Brain pericyte (primary cell): Measurements from ENCODE around the gene SORCS2.

Experiments
- DNase-seq: peaks from one replicate; pipeline ENCODE4 v3.0.0-alpha.2; 2012; ENCODE audit warnings: low read depth, low spot score

Gene SORCS2

DNA sequence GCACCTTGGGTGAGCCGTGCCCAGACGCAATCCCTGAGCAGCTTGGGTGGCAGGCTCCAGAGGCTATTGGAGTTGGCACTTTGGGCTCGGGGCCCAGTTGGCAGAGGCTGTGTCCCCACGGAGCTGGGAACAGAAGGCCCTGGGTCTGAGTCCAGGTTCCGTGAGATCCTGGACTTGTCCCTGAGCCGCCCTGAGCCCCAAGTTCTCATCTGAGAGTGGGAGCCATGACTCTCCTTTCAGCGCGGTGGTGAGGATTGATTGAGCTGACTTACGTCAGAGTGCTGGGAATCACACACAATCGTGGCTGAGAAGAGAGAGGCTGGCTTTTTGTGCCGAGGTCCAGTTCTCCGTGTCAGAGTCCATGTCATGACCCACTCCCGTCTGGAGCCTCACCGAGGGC, 144.4 kb downstream of the SORCS2 start:
- no peak for DNase-seq

DNA sequence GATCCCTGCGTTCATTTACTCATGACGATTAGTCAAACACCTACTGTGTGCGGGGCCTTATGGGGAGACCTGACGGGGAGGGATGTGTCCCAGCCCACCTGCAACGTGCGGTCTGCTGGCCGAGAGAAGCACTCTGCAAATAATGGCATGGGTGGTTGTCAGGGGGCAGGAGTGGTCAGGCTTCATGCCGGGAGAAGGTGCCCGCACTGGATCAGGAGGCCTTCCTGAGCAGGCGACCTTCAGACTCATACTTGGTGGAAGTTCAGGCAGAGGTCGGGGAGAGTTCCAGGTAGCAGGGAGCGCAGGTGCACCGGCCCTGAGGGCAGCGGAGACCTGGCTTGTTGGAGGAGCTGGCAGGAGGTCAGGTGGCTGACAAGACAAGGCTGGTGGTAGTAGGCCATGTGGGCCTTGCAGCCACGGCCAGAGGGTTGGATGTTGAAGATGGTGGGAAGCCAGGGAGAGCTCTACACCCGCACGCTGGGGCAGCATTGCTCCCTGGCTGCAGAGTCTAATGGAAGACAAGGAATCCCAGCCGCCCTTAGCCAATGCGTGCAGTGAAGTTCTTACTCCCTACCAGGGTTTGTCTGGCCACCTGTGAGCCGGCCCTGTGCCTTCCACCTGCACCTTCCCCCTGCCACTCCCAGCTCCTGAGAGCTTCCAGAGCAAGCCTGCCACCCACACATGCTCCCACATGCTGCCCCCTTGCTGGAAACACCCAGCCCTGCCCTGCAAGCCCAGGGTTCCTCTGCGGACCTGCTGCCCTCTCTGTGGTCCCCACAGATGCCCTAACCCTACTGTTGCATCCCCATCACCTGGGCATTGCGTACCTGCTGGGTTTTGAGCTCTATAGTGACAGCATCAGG, 145.1 kb downstream of the SORCS2 start:
- DNase-seq, result no peak

DNA sequence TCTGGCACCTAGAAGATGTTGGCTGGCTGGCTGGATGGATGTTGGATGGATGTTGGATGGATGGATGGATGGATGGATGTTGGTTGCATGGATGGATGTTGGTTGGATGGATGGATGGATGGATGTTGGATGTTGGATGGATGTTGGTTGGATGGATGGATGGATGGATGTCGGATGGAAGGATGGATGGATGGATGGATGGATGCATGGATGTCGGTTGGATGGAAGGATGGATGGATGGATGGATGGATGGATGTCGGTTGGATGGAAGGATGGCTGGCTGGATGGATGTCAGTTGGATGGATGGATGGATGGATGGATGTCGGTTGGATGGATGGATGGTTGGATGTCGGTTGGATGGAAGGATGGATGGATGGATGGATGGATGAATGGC, 145.7 kb downstream of the SORCS2 start:
- no peak for DNase-seq

DNA sequence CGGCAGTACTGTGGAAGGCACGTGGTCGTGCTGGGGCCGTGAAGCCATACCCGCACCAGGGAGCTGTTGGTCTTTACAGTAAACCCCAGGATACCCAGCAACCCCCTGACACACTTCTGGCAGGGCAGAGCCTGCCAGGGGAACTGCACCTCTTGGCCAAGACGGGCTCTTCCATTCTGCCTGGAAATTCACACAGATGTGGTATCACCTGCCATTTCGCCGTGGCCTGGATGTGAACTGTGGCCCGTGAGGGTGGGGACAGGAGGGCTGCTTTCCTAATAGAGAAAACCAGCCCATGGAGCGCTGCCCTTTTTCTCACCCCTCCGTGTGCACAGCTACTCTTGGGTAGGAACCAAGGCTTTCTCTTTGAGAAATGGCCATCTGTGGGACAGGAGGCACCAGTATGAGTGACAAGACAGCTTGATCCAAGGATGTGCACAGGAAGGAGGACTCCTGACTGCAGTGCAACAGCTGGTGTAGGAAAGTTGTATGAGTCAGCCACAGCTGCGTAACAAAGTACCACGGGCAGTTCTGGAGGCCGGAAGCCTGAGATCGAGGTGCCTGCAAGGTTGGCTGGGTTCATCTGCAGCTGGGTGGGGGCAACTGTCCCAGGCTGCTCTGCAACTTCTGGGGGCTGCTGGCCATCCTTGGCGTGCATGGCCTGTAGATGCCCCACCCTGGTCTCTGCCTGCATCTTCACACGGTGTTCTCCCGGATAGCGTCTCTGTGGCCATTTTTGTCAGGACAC, 146.7 kb downstream of the SORCS2 start:
- no peak for DNase-seq

DNA sequence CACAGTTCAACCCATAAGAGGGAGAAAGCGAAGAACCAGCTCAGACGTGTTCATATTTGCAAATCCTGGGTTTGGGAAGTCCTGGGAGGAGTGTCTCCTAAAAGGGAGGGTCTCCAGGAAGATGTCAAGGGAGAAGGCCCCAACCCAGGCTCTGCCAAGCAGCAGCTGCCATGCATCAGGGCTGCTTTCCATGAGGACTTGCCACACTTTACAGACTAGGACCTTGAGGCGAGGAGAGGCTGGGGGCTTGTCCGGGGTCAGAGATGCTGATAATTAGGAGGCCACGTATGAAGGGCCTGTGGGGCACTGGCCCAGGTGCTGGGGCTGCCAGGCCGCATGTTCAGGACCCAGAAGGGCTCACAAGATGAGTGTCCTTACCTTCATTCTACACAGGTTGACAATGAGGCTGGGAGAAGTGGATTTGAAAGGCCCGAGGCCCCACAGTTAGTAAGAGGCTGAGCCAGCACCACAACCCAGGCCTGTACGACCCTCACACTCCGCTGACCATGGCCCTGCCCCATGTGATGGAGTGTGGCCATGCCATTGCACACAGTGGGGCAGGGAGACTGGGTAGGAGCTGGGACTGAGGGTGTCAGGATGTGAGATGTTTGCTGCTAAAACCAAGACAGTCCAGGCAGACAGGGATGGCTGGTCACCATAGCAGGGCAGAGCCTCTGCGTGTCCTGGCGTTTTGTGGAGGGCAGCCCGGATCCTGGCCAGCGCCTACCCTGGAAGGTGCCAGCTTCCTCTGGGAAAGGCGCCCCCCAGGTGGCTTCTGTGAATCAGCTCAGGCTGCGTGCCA, 147.6 kb downstream of the SORCS2 start:
- no peak for DNase-seq

DNA sequence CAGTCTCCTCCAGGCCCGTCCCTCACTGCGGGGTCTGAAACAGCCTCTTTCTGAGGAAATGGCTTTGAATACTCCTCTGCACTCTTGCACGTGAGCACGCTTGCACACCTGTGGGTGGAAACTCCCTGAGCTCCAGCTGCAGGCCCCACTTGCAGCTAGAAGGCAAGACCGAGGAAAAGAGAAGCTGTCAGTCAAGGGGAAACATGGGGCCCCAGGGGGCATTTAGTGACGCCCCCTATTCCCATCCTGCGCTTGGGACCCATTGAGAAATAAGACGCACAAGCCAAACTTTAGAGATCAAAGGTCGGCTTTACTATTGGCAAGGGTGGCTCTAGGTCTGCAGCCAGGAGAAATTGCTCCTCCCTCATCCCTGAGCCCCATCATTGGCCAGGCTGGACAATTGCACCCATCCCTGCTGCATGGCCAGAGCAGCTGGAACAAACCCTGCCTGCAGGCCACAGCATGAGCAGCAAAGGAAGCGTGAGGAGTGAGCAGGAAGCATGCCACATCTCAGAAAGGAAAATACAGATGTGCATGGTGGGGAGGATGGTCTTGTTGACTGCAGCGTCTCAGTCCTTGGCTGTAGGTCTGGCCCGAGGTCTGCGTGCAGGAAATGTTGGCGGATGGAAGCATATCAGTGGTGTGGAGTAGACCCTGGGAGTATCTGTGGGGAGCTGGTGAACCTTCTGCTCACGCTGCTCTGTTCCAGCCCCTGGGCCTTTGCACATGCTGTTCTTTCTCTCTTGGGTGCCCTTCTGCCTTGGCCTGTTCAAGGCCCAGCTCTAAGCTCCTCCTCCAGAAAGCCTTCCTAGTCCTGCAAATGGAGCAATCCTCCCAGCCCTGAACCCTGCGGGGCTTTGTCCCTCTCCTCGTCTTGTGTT, 148.5 kb downstream of the SORCS2 start:
- DNase-seq, result no peak

DNA sequence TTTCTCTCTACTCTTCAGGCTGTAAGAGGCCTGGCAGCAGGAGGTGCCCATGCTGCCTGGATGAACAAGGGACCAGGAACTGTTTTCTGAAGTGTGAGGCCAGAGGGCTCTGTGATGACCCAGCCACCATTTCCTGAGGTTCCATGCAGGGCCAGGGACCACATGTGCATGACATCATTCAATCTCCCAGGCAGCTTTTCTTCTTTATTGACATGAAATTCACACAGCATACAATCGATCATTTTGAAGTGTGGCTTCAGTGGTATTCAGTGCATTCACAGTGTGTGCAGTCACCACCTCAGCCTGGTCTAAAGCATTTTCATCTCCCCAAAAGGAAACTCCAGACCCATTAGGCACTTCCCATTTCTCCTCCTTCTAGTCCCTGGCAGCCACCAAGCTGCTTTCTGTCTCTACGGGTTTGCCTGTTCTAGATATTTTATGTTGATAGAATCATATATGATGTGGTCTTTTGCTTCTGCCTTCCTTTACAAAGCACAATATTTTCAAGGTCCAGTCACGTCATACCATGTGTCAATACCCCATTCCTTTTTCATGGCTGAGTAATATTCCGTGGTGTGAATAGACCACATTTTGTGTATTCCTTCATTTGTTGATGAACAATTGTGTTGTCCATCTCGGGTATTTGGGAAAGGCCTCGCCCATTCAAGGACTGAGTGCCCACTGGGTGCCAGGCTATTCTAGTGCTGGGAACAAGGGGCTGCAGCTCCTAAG, 149.3 kb downstream of the SORCS2 start:
- DNase-seq, result no peak

DNA sequence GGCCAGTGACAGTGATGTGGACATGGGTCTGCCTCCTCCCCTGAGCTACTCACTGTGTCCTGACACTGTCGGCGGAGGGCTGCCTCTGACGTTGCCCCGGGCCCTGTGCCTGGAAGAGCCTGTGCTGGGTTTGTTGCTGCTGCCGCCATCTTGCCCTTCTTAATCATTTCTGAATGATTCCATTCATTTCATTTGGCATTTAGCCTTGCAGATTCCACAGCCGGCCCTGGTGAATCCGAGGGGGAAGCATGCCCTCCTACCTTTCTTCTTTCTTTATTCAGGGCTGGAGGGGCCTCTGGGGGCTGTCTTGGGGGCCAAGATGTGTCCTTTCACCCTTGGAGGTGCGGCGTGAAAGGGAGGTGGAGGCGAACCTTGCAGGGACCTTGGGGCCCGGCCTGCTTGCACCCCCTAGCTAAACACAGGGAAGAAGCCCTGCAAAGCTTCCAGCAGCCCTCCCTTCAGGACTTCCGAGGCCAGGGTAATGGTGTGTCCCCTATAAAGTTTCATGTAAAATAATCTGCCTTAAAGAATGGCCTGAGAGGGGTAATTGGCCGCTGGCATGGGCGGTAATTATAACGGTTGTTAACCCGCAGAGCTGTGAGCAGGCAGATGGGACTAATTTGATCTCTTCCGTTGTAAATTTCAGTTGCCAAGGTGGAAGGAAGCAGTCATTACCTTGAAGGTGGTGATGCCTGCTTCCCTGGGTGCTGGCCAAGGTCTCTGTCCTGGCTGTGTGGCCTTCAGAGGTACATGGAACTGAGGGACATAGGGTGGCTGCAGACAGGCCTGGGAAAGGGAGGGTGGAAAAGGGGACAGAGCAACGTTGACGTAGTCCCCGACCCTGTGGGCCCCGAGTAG, 150.1 kb downstream of the SORCS2 start:
- no peak for DNase-seq

DNA sequence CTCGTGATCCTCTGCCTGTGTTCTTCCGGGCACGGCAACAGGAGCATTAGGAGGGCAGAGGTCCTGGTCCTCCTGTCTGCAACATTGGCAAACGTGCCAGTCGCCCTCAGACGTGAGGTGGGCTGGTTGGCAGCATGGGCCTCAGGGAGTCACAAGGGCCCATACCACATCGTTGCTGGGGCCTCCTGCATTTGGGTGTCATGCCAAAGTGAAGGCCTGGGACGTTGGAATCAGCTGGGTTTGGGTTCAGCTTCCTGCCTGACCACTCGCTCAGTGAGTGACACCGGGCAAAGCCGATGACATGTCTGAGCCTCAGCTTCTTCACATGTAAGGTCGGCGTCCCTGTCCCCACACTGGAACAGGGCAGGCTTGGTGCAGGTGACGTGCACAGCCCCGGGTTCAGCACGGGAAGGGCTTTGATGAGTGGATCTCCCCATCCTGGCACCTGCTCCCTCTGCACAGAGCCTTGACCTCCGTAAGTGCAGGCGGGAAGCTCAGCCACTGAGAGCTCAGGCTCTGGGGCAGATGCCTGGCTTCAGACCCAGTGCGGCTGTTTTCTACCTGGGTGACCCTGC, 150.8 kb downstream of the SORCS2 start:
- no peak for DNase-seq

DNA sequence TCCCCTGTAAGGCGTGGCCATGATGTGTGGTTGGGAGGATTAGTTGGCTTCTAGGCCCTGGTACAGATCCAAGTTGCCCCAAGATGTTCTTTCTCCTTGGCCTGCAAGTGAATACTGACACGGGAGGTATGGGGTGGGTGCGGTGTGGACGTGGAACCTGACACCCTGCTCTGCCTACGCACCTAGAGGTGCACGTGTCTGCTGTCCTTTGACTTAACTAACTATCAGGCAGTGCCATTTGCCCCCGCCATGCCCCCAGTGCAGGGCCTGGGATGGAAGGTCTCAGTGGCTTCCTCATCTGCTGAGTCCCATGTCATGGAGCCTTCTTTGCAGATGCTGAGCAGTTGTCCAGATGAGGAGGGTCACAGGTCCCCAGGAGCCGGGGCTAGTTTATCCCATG, 151.6 kb downstream of the SORCS2 start:
- DNase-seq, result no peak

DNA sequence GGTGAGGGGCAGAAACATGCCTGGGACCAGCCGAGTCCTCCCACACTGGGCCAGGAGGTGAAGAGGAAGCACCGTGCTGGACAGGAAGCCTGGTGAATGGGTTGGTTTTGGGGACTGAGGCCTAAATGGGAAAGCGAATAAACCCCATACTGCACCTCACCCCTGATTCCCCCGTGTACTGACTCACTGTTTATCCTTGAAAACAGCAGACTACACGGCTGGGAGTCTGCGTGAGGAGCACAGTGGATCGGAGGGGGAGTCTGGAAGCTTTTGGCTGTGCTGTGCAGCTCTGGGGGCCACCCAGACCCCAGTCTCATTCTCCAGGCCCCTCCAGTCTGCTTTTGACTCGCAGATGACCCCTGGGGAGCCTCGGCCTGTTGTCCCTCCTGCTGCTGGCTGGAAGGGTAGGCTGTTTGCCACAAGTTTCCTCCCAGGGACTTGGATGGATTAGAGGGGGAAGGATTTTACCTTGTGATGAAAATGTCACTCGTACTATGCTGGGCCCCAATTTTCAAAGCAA, 152.4 kb downstream of the SORCS2 start:
- no peak for DNase-seq

DNA sequence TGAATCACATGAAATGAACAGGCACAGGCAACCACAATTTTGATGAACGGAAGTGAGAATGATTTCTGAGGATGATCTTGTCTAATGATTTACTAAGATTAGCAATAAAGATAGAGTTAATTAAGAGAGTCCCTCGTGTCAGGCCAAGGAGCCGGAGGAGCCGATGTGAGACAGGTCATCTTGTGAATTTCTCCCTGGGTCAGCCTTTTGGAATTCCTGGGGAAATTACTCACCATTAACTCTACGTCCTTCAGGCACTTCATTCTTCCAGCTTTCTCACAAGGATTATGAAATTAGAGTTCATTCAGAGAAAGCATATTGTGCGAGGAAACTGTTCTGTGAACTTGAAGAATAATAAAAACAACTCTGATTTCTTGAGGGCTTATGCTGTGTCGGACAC, 155.6 kb downstream of the SORCS2 start:
- no peak for DNase-seq

DNA sequence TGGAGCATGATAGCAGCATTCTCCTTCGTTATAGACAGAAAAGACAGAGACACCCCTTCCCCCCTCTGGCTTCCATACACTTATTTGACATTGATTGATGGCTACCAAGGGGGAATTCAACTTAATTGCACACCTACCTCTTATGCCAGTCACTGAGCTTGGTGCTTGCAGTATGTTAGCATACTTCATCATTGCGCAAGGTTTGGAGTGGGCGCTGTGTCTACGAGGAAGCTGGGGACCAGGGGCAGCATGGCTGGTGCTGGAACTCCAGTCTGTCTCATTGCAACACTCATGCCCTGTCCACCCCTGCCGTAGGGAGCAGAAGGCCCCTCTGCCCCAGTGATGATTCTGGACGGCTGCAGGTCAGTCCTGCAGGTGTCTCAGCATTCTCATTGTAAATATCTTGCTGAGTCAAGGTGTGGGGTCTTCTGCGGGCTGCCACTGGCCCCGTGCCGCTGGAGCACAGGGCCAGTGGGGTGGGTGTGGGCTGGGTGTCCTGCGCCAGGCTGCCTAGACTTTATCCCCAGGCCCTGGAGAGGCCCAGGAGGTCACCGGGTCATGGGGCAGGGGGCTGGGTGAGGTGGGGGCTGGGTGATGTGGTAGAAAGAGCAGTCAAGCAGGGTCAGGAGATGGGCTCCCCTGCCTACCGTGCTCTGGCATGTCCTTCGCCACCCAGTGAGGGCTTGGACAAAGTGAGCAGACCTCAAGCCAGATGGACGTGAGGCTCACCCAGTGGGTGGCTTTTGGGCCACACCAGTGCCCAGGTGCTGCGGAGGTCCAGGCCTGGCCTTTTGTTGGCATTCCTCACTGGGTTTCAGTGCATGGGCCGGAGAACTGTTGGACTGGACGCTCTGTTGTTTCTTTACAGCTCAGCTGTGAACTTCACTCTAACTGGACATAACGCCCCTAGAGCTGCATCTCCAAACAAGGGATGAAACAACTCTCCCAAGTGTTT, 156.9 kb downstream of the SORCS2 start:
- no peak for DNase-seq

DNA sequence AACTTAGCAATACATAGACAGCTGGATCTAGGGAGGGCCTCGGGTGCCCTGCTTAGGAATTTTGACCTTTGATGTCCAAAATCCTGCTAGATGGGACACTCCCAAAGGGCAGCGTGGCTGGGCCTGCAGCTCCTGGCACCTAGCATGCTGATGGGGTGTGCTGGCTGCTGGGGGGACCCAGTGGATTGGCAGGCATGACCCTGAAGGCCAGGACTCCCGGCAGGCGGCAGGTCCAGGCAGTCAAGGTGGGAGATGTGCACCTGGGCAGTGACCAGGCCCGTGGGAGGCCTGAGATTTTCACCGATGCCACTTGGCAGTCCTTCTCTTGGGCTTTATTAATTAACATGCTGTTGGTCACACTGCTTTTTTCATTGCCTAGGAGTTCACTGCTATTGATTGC, 158.1 kb downstream of the SORCS2 start:
- no peak for DNase-seq

DNA sequence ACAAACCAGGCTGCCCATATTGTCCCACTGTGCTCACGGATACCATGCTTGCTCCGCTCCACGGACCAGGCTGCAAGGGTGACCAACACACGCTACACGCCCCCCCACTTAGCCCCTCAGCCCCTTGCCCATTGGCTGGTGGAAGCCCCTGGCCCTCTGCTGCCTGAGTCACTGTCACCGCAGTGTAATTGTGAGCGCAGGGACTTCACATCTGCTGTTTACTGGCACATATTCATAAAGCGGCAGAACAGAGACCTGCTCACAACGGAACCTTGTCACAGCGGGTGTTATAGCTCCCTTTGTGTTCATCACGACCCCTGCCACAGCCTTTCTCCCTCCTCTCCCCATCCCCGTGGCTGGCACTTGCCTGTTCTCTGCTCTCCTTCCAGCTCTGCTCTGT, 158.7 kb downstream of the SORCS2 start:
- no peak for DNase-seq

DNA sequence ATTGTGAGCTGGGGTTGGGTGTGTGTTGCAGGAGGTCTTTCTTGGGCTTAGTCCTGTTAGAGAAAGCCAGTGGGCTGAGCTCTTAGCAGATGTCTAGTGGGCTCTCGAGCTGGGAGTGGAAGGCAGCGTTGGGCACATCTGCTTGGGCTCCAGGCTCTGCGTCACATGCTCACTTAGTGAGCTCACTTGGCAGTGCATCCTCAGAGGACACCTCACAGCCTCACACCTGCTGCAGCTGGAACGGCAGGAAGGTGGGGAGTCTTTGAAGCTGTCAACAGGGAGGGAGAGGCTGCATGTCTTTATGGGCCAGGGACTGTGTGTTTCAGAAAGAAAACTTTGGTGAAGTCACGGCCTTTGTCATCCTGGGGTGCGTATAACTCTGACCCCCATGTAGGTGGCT, 160.1 kb downstream of the SORCS2 start:
- DNase-seq, result no peak

DNA sequence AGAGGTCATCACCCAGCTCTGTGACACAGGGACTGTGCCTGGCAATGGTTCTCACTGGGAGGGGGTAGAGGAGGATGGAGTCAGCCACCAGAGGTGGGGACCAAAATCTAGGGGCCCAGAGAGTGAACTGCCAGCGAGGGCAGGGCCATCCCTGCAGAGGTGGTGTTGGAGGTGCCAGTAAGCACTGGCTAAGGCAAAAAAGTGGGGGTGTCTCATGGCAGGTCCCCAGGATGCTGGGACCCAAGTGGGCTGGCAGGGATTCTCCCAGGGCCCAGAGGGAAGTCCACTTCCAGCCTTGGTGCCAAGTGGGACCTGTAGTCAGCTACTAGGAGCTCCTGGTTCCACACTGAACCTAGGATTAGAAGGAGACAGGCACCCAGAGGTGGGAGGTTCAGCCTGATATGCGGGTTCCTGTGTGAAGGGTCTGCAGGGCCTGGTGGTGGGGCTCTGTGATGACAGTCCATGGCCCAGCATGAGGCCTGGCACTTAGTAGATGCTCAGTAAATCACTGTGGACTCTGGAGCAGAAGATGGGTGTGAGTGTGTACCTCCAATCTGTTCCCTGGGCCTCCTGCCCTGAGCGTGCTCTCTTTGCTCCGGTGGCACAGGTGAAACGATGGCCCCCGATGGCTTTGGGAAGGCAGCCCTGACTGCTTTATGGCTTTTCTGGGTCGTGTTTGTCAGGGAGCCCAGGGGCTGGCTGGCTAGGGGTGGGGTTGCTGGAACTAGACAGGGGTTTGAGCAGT, 160.9 kb downstream of the SORCS2 start:
- DNase-seq, result no peak
